Fibroblast of lung (primary cell): ENCODE results near the gene IREB2.

ENCODE experiments used
- CTCF ChIP-seq, 2 donors: IDR thresholded peaks in 1 of 2; conservative IDR thresholded peaks in 1 of 2; 1 replicate in 1 of 2; 2 replicates in 1 of 2; pipeline ENCODE4 v1.5.1; 2011 to 2012; ENCODE audit warnings: low read length in 2 of 2, control low read depth in 1 of 2, inconsistent platforms in 1 of 2, low read depth in 1 of 2, mild to moderate bottlenecking in 1 of 2
- EZH2 ChIP-seq: IDR thresholded peaks from 2 replicates; pipeline ENCODE4 v1.5.1; 2012; ENCODE audit warnings: low read length, control low read depth, mild to moderate bottlenecking; ENCODE audit errors: missing control alignments

- TF ChIP-seq CTCF (conservative IDR thresholded peaks at IDR 0.05 in 1 of 2, IDR thresholded peaks at IDR 0.05 in 1 of 2; ENCODE audit: low read depth in 1 of 2, low read length in 2 of 2) (no peak), EZH2 (no peak)
These were observed 44.9 kb upstream of the IREB2 start for GRCh38 chr15:78393137-78393536.
